Suprapubic skin (tissue), 4 donors: ENCODE results near the gene MYLK4.

ENCODE experiments used
- CTCF ChIP-seq, 2 donors: fragments of 200-600 bp in 1 of 2; fragments of 450-650 bp in 1 of 2; sonication (generic) in 1 of 2; IDR thresholded peaks; one replicate each; pipeline ENCODE4 v1.5.1; 2016 to 2019; ENCODE audit warnings: antibody characterized with exemption in 2 of 2, mild to moderate bottlenecking in 1 of 2, moderate library complexity in 1 of 2
- EP300 ChIP-seq: sonication (generic); formaldehyde crosslinking; IDR thresholded peaks from one replicate; pipeline ENCODE4 v1.6.1; 2017; ENCODE audit warnings: antibody characterized with exemption
- POLR2A ChIP-seq, 2 donors: fragments of 450-650 bp; IDR thresholded peaks; one replicate each; pipeline ENCODE4 v1.6.1; 2017; ENCODE audit warnings: antibody characterized with exemption in 2 of 2, mild to moderate bottlenecking in 2 of 2, moderate library complexity in 2 of 2
- POLR2AphosphoS5 ChIP-seq, 3 donors: sonication (generic); formaldehyde crosslinking; IDR thresholded peaks; one replicate each; pipeline ENCODE4 v1.6.1; 2017; ENCODE audit warnings: antibody characterized with exemption in 3 of 3

- TF ChIP-seq CTCF (IDR thresholded peaks at IDR 0.05) (no peak), EP300 (no peak), POLR2A (IDR thresholded peaks at IDR 0.05) (no peak), POLR2AphosphoS5 (IDR thresholded peaks at IDR 0.05) (no peak)
Observed at GRCh38 chr6:2766767-2767656, 16.3 kb upstream of the MYLK4 start.
